CD14-positive monocyte (primary cell): Measurements from ENCODE around the gene PCGF6. TPM values are rescaled to one million over a fixed set of nuclear protein-coding genes. Genes with fewer than 3 reads are reported as not detected.

Experiments used
- DNase-seq, 3 donors: peaks; one replicate each; pipeline ENCODE4 v3.0.0-alpha.2; 2011 to 2022
- H2AFZ ChIP-seq: 2 replicates; pipeline ENCODE4 v1.6.0; 2012; ENCODE audit warnings: mild to moderate bottlenecking, low read depth, low read length, inconsistent platforms; ENCODE audit not compliant: insufficient read depth, poor library complexity, severe bottlenecking
- H3K27ac ChIP-seq, 2 donors: 1 replicate in 1 of 2; 2 replicates in 1 of 2; pipeline ENCODE4 v1.5.1; 2012 to 2013; ENCODE audit warnings: low read length in 2 of 2, control low read depth in 1 of 2, inconsistent platforms in 1 of 2, low read depth in 1 of 2, mild to moderate bottlenecking in 1 of 2
- H3K27me3 ChIP-seq, 2 donors: one replicate each; pipeline versions ENCODE4 v1.6.0 to v1.6.1; 2011 to 2013; ENCODE audit warnings: low read length in 2 of 2; ENCODE audit not compliant: control insufficient read depth in 2 of 2, insufficient read depth in 2 of 2
- H3K36me3 ChIP-seq, 2 donors: replicated peaks in 1 of 2; 1 replicate in 1 of 2; 2 replicates in 1 of 2; pipeline versions ENCODE4 v1.5.1 to v1.6.1; 2012 to 2013; ENCODE audit warnings: low read length in 2 of 2, control low read depth in 1 of 2, inconsistent platforms in 1 of 2, mild to moderate bottlenecking in 1 of 2; ENCODE audit not compliant: insufficient read depth in 2 of 2, control insufficient read depth in 1 of 2
- H3K4me1 ChIP-seq, 2 donors: 1 replicate in 1 of 2; 2 replicates in 1 of 2; pipeline versions ENCODE4 v1.5.1 to v1.6.1; 2012 to 2013; ENCODE audit warnings: low read length in 2 of 2, control low read depth in 1 of 2, inconsistent platforms in 1 of 2, mild to moderate bottlenecking in 1 of 2, moderate library complexity in 1 of 2; ENCODE audit not compliant: insufficient read depth in 2 of 2, control insufficient read depth in 1 of 2
- H3K4me2 ChIP-seq: replicated peaks from 2 replicates; pipeline ENCODE3; 2012; ENCODE audit warnings: low read length, moderate library complexity, mild to moderate bottlenecking; ENCODE audit not compliant: poor library complexity, severe bottlenecking; ENCODE audit errors: extremely low read depth
- H3K4me3 ChIP-seq, 3 experiments: fragments of 200-600 bp in 1 of 3; sonication (generic) in 1 of 3; replicated peaks in 1 of 3; 1 replicate in 2 of 3; 2 replicates in 1 of 3; pipeline ENCODE4 v1.5.1; 2011 to 2013; ENCODE audit warnings: low read length in 3 of 3, mild to moderate bottlenecking in 3 of 3, control low read depth in 2 of 3, low read depth in 2 of 3, inconsistent platforms in 1 of 3, moderate library complexity in 1 of 3
- H3K79me2 ChIP-seq: 2 replicates; pipeline ENCODE4 v1.6.0; 2012; ENCODE audit warnings: mild to moderate bottlenecking, control low read depth, inconsistent platforms, low read length, moderate library complexity; ENCODE audit not compliant: insufficient read depth
- H3K9ac ChIP-seq: 2 replicates; pipeline ENCODE4 v1.6.0; 2017; ENCODE audit warnings: low read length, mild to moderate bottlenecking; ENCODE audit not compliant: insufficient read depth, poor library complexity, severe bottlenecking
- H3K9me3 ChIP-seq, 2 donors: replicated peaks in 1 of 2; 1 replicate in 1 of 2; 2 replicates in 1 of 2; pipeline versions ENCODE4 v1.5.1 to v1.6.1; 2012 to 2013; ENCODE audit warnings: low read length in 2 of 2, control low read depth in 1 of 2; ENCODE audit not compliant: control insufficient read depth in 1 of 2, insufficient read depth in 1 of 2
- H4K20me1 ChIP-seq: 2 replicates; pipeline ENCODE4 v1.6.0; 2012; ENCODE audit warnings: mild to moderate bottlenecking, low read length, control low read depth, moderate library complexity; ENCODE audit not compliant: insufficient read depth
- H3K27ac Mint-ChIP-seq, 7 donors: one replicate each; pipeline ENCODE4 v1.8.0; 2020; ENCODE audit warnings: mild to moderate bottlenecking in 7 of 7, mixed read lengths in 7 of 7, moderate library complexity in 6 of 7, inconsistent platforms in 2 of 7
- H3K27me3 Mint-ChIP-seq, 3 donors: one replicate each; pipeline ENCODE4 v1.8.0; 2021 to 2022; ENCODE audit warnings: low read depth in 3 of 3, mild to moderate bottlenecking in 3 of 3, mixed read lengths in 3 of 3, moderate library complexity in 3 of 3, inconsistent platforms in 1 of 3
- H3K36me3 Mint-ChIP-seq, 2 donors: one replicate each; pipeline ENCODE4 v1.8.0; 2020; ENCODE audit warnings: mixed read lengths in 2 of 2, inconsistent platforms in 1 of 2, mild to moderate bottlenecking in 1 of 2
- H3K4me1 Mint-ChIP-seq: one replicate; pipeline ENCODE4 v1.8.0; 2020; ENCODE audit warnings: mild to moderate bottlenecking, mixed read lengths
- H3K4me3 Mint-ChIP-seq, 2 donors: one replicate each; pipeline ENCODE4 v1.8.0; 2020; ENCODE audit warnings: mild to moderate bottlenecking in 2 of 2, mixed read lengths in 2 of 2, moderate library complexity in 1 of 2
- H3K9me3 Mint-ChIP-seq, 7 donors: one replicate each; pipeline ENCODE4 v1.8.0; 2020 to 2022; ENCODE audit warnings: mixed read lengths in 7 of 7, mild to moderate bottlenecking in 6 of 7, moderate library complexity in 6 of 7, inconsistent platforms in 2 of 7
- CTCF ChIP-seq: fragments of 200-600 bp; IDR thresholded peaks from one replicate; pipeline ENCODE4 v1.8.0; 2022; ENCODE audit warnings: antibody characterized with exemption, mild to moderate bottlenecking
- WGBS: methylation state at CpG from one replicate; pipeline ENCODE4 v1.1.5; 2013; ENCODE audit warnings: missing lambda C conversion rate; ENCODE audit not compliant: insufficient coverage; 5-methylcytosine and 5-hydroxymethylcytosine counted together
- intact Hi-C, 2 donors: fragments of 100-400 bp; cut with micrococcal nuclease; formaldehyde crosslinking; loops; one replicate each; pipeline versions ENCODE4 v1.15.0 to v1.15.1; 2023
- polyA plus RNA-seq, 3 donors: library from polyadenylated mRNA; depleted of rRNA in 1 of 3; unstranded in 2 of 3; stranded (reverse) in 1 of 3; fragments of 300-500 nt in 2 of 3; fragments of >200 nt in 1 of 3; fragmentation: Illumina TruSeq in 2 of 3; gene quantifications; 1 replicate in 2 of 3; 2 replicates in 1 of 3; pipeline ENCODE4 v1.2.3, GENCODE V29; 2012 to 2021

PCGF6 gene
- polyA plus RNA-seq, 3 donors = 3.4 to 6.2 (median 4.6) TPM

- no peaks in the 10 kb centered on the region for H4K20me1 ChIP-seq
- Mint-ChIP-seq H3K4me3 (no peak overlapping the region), H3K27ac (no peak overlapping the region)
These were observed 31.8 kb upstream of the PCGF6 start for GRCh38 chr10:103382769-103383168.

GRCh38 chr10:103374263-103374662 is 23.3 kb upstream of the PCGF6 start:
- Histone ChIP-seq H3K4me2 (no peak overlapping the region), H3K27ac (no peak overlapping the region), H3K4me3 (no peak overlapping the region), H3K4me1 (peaks cover 4 to 5% of the 10 kb centered on the region in 2 donors), H3K36me3 (peaks cover 44 to 74% of the 10 kb centered on the region in 2 donors), H2AFZ (no peak overlapping the region), H3K79me2 (peaks cover 35% of the 10 kb centered on the region), H3K9ac (no peak overlapping the region), H3K27me3 (no peaks in the 10 kb centered on the region), H4K20me1 (peaks cover 3% of the 10 kb centered on the region), H3K9me3 (no peaks in the 10 kb centered on the region)
- 91% methylated on average over 4 of the region's 5 CpGs for WGBS
- no peak for DNase-seq
- Mint-ChIP-seq H3K4me3 (no peak overlapping the region), H3K27ac (no peak overlapping the region), H3K27me3 (peaks cover 0 to 2% (median 0%) of the 10 kb centered on the region in 3 donors), H3K36me3 (peaks cover 43 to 57% of the 10 kb centered on the region in 2 donors), H3K4me1 (peaks cover under 1% of the 10 kb centered on the region), H3K9me3 (no peaks in the 10 kb centered on the region)
- intact Hi-C loops = no loop called here
- no peak for TF ChIP-seq CTCF

More at GRCh38 chr10:103382769-103383168, 31.8 kb upstream of the PCGF6 start:
- no peaks in the 10 kb centered on the region for H3K4me1 ChIP-seq
- no peaks in the 10 kb centered on the region for H3K9me3 ChIP-seq
- H3K27ac ChIP-seq = no peak overlapping the region
- H3K79me2 ChIP-seq = peaks cover 5% of the 10 kb centered on the region
- H3K27me3 Mint-ChIP-seq = no peaks in the 10 kb centered on the region
- H2AFZ ChIP-seq = no peak overlapping the region
- intact Hi-C loops = no loop called here
- no peak for DNase-seq
- no peaks in the 10 kb centered on the region for H3K9me3 Mint-ChIP-seq
- H3K4me2 ChIP-seq = no peak overlapping the region
- H3K27me3 ChIP-seq = no peaks in the 10 kb centered on the region
- no peak overlapping the region for H3K4me3 ChIP-seq
- peaks cover 53 to 91% of the 10 kb centered on the region in 2 donors for H3K36me3 ChIP-seq
- WGBS = 87% methylated on average over 3 of the region's 5 CpGs
- H3K36me3 Mint-ChIP-seq = peaks cover 57 to 89% of the 10 kb centered on the region in 2 donors
- H3K9ac ChIP-seq = no peak overlapping the region
- no peak for TF ChIP-seq CTCF
- no peaks in the 10 kb centered on the region for H3K4me1 Mint-ChIP-seq
